ENCODE measurements around the gene TRMT61B. TPM values are rescaled to one million over a fixed set of nuclear protein-coding genes. Genes with fewer than 3 reads are reported as not detected.

TRMT61B gene
- total and polyA plus RNA-seq, 11 donors = 12.9 to 54.7 (median 16.1) TPM

DNA sequence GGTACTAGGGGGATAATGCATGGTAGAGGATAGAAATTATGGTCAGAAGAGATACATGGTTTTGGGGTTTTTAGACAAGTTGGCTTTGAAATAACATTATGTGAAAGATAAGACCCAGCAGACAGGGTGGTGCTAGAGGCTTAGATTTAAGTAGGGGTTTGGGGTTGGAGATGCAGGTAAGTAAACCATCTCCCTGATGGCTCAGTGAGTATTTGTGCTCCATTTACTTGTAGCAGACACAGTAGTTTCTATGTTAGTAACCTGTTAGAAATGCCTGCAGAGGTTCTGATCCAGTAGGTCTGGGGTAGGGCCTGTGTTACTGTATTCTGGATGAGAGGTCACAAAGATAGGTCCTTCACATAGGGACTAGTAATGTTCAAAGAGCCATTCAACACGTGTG lies 38.1 kb upstream of the TRMT61B start:
- TF ChIP-seq POLR2A (IDR thresholded peaks at IDR 0.05) = no peak
- TF ChIP-seq, protein P1, sequence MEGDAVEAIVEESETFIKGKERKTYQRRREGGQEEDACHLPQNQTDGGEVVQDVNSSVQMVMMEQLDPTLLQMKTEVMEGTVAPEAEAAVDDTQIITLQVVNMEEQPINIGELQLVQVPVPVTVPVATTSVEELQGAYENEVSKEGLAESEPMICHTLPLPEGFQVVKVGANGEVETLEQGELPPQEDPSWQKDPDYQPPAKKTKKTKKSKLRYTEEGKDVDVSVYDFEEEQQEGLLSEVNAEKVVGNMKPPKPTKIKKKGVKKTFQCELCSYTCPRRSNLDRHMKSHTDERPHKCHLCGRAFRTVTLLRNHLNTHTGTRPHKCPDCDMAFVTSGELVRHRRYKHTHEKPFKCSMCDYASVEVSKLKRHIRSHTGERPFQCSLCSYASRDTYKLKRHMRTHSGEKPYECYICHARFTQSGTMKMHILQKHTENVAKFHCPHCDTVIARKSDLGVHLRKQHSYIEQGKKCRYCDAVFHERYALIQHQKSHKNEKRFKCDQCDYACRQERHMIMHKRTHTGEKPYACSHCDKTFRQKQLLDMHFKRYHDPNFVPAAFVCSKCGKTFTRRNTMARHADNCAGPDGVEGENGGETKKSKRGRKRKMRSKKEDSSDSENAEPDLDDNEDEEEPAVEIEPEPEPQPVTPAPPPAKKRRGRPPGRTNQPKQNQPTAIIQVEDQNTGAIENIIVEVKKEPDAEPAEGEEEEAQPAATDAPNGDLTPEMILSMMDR (IDR thresholded peaks at IDR 0.05) = no peak
- Histone ChIP-seq H3K4me3 (no peak overlapping the region), H3K27me3 (no peaks in the 10 kb centered on the region), H3K4me1 (peaks cover 0 to 6% (median 0%) of the 10 kb centered on the region in 12 donors), H3K27ac (no peak overlapping the region), H3K9me3 (no peaks in the 10 kb centered on the region), H3K36me3 (peaks cover 0 to 95% (median 77%) of the 10 kb centered on the region in 9 donors)
- ATAC-seq (no peak), DNase-seq (no peak)
- intact Hi-C loops (cut with DNase I) = no loop called here
- WGBS, 4 donors = 0 to 41% (median 19%) methylated on average over 1 of the region's 1 CpG

DNA sequence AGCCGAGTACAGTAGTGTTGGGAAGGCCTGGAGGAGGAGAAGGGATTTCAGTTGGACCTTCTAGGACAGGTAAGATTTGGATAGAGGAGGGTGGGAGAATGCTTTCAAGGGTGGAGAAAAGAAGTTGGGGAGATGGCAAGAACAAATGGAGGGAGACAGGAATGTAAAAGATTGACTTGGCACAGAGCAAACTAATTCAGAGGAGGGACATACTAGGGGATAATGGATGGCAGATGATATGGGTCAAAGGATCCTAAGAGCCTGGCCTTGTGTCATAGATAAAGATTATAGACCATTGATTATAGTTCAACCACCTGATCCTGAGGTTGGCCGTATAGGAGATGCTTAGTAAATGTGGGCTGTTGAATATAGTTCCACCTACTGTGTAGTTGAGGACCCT lies 36.7 kb upstream of the TRMT61B start:
- ATAC-seq (no peak), DNase-seq (no peak)
- H3K27ac ChIP-seq = no peak overlapping the region
- H3K4me1 ChIP-seq = peaks cover 0 to 6% (median 0%) of the 10 kb centered on the region in 12 donors
- no peak overlapping the region for H3K4me3 ChIP-seq
- 92 to 97% (median 97%) methylated on average over 2 of the region's 2 CpGs for WGBS, 4 donors
- intact Hi-C loops (cut with DNase I) = no loop called here
- no peaks in the 10 kb centered on the region for H3K9me3 ChIP-seq
- TF ChIP-seq, protein P1 (IDR thresholded peaks at IDR 0.05) = no peak
- TF ChIP-seq POLR2A (IDR thresholded peaks at IDR 0.05) = no peak
- H3K36me3 ChIP-seq = peaks cover 0 to 95% (median 77%) of the 10 kb centered on the region in 9 donors
- no peaks in the 10 kb centered on the region for H3K27me3 ChIP-seq

DNA sequence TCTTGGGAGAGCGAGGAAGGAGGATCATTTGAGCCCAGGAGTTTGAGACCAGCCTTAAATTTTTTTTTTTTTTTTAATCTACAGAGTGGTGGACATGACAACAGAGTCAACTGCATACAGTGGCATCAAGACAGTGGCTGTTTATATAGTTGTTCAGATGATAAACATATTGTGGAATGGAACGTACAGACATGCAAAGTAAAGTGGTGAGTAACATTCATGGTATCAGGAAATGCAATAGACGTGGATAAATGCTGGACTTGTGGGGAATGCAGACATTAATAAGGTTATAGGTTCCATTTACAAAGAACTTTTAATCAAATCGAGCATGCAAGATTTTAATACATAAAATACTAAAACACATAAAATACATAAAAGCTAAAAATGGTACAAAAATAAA lies 36.3 kb upstream of the TRMT61B start:
- Histone ChIP-seq H3K4me3 (no peak overlapping the region), H3K27ac (no peak overlapping the region), H3K4me1 (peaks cover 0 to 10% (median 0%) of the 10 kb centered on the region in 12 donors), H3K36me3 (peaks cover 0 to 93% (median 75%) of the 10 kb centered on the region in 9 donors), H3K27me3 (no peaks in the 10 kb centered on the region), H3K9me3 (no peaks in the 10 kb centered on the region)
- WGBS, 4 donors = 91 to 96% (median 94%) methylated on average over 4 of the region's 4 CpGs
- TF ChIP-seq POLR2A (IDR thresholded peaks at IDR 0.05) = no peak
- TF ChIP-seq, protein P1 (IDR thresholded peaks at IDR 0.05) = no peak
- DNase-seq = no peak
- no peak for ATAC-seq
- intact Hi-C loops (cut with DNase I) = no loop called here

DNA sequence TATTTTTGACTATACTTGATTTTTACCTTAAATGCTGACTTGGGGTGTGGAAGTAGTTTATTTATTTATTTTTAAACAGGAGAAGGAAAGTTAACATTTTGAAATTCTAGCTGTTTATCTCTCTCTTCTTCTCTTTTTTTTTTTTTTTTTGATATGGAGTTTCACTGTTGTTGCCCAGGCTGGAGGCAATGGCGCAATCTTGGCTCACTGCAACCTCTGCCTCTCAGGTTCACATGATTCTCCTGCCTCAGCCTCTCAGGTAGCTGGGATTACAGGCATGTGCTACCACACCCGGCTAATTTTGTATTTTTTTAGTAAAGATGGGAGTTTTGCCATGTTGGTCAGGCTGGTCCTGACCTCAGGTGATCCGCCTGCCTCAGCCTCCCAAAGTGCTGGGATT lies 35.4 kb upstream of the TRMT61B start:
- peaks cover 0 to 86% (median 68%) of the 10 kb centered on the region in 9 donors for H3K36me3 ChIP-seq

More for the DNA sequence above, 35.4 kb upstream of the TRMT61B start:
- Histone ChIP-seq H3K4me1 (peaks cover 0 to 18% (median 0%) of the 10 kb centered on the region in 12 donors), H3K9me3 (no peaks in the 10 kb centered on the region), H3K27ac (no peak overlapping the region), H3K27me3 (no peaks in the 10 kb centered on the region), H3K4me3 (no peak overlapping the region)
- no peak for ATAC-seq
- no peak for DNase-seq
- 98 to 100% (median 98%) methylated on average over 3 of the region's 3 CpGs for WGBS, 4 donors
- intact Hi-C loops (cut with DNase I) = no loop called here
- no peak for TF ChIP-seq POLR2A (IDR thresholded peaks at IDR 0.05)
- TF ChIP-seq, protein P1 (IDR thresholded peaks at IDR 0.05) = no peak

Data from heart left ventricle (tissue), 16 donors.